Measurements from ENCODE around the gene BNC2. TPM values are rescaled to one million over a fixed set of nuclear protein-coding genes. Genes with fewer than 3 reads are reported as not detected.

The BNC2 gene
- total RNA-seq, 4 donors from 2014 or later: 3.8 to 14.9 (median 8.2) TPM

DNA sequence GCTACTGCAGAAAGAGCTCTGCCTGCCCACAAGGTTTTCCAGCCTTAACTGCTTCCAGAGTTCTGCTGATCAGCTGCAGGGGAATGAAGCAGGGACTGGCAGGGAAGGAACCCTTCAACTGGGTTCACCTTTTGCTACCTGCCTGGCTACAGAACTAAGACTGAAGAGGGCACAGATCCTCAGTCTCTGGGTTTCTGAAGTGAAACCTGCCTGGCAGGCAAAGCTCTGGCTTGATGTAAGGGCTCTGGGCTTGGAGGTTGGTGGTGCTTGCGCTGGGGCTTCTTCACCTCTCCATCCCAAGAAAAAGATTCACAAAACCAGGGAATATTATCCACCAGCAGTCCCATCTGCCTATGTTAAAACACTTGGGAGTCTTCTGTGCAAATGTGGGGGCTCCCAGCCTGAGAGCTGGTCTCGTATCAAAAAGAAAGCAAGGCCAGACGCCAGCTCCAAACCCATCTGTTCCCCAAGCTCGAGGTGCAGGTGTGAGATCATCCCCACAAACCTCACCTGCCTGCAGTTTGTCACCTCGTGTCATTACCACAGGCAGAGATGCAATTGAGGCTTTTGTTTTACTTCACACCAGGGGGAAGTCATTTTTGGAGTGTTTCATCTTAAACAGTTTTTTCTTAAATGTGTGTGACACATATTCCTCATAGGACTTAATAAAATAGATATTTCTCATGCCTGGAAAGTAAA, 58.3 kb downstream of the BNC2 start:
- 79 to 89% methylated on average over 5 of the region's 5 CpGs for WGBS, 2 donors
- intact Hi-C loops (cut with DNase I): no loop called here

DNA sequence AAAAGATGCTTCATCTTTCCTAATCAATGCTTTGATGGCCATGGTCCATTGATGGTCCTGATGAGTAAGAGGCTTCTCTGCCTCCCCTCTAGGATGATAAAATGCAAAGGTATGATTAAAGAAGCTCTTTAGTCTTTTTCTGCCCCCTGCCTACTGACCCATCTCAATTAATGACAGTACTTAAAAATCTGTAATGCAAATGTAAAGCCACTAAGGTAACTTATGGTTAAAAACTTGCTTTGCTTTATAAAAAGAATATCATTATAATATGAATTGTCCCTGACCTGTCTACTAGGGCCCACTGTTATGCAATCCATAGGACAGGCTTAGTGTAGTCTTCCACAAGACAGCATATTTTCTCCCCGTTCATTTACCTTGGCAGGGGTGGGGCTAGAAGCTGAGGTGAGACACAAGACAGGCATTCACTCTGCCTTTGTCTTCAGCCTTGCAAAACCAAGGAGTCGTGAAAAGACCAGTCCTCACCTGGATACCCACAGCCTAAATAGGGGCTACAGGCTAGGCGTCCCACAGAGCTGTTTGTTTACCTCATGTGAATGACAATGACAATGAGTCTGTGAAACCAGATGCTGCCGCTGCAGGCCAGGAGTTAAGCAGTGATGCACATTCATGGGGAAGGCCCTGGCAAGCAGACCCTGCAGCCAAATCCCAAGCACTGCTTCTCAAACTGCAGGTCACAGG, 60.4 kb downstream of the BNC2 start:
- no peak overlapping the region for H3K4me3 ChIP-seq (replicated peaks in 1 of 3)
- no peaks in the 10 kb centered on the region for H3K9me3 ChIP-seq
- 79 to 82% methylated on average over 4 of the region's 4 CpGs for WGBS, 2 donors
- DNase-seq: no peak
- intact Hi-C loops (cut with DNase I): no loop called here
- no peaks in the 10 kb centered on the region for H3K4me1 ChIP-seq
- no peak for TF ChIP-seq POLR2A (IDR thresholded peaks at IDR 0.05)
- TF ChIP-seq, protein P1, sequence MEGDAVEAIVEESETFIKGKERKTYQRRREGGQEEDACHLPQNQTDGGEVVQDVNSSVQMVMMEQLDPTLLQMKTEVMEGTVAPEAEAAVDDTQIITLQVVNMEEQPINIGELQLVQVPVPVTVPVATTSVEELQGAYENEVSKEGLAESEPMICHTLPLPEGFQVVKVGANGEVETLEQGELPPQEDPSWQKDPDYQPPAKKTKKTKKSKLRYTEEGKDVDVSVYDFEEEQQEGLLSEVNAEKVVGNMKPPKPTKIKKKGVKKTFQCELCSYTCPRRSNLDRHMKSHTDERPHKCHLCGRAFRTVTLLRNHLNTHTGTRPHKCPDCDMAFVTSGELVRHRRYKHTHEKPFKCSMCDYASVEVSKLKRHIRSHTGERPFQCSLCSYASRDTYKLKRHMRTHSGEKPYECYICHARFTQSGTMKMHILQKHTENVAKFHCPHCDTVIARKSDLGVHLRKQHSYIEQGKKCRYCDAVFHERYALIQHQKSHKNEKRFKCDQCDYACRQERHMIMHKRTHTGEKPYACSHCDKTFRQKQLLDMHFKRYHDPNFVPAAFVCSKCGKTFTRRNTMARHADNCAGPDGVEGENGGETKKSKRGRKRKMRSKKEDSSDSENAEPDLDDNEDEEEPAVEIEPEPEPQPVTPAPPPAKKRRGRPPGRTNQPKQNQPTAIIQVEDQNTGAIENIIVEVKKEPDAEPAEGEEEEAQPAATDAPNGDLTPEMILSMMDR (IDR thresholded peaks at IDR 0.05): no peak
- no peaks in the 10 kb centered on the region for H3K27me3 ChIP-seq
- H3K27ac ChIP-seq: no peak overlapping the region
- H3K36me3 ChIP-seq: no peaks in the 10 kb centered on the region

More for the DNA sequence above, 58.3 kb downstream of the BNC2 start:
- Histone ChIP-seq H3K36me3 (no peaks in the 10 kb centered on the region), H3K27me3 (no peaks in the 10 kb centered on the region), H3K27ac (no peak overlapping the region), H3K9me3 (no peaks in the 10 kb centered on the region), H3K4me1 (peaks cover 0 to 13% of the 10 kb centered on the region in 2 donors), H3K4me3 (replicated peaks in 1 of 3) (no peak overlapping the region)
- TF ChIP-seq, protein P1 (IDR thresholded peaks at IDR 0.05): no peak
- DNase-seq: no peak

DNA sequence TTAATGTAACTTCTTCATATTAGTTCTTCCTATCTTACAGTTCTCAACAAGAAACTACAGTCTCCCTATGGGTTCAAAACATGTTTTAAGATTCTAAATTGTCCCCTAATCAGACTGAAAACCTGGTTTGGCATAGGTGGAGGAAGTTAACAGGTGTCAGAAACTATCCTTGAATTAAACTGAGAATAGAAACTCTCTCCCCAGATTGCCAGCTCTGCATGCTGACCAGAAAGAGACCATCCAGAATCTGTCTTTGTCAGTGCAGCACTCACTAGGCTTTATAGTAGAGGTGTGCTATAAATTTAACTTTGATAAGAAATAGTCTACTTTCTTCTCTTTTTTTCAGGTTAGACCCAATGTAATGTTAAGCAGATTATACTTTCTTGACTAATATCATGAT, 63.8 kb downstream of the BNC2 start:
- no peaks in the 10 kb centered on the region for H3K27me3 ChIP-seq
- no peaks in the 10 kb centered on the region for H3K36me3 ChIP-seq
- H3K9me3 ChIP-seq: no peaks in the 10 kb centered on the region
- intact Hi-C loops (cut with DNase I): no loop called here
- H3K4me3 ChIP-seq (replicated peaks in 1 of 3): no peak overlapping the region
- no peaks in the 10 kb centered on the region for H3K4me1 ChIP-seq
- H3K27ac ChIP-seq: no peak overlapping the region
- no peak for DNase-seq
- TF ChIP-seq POLR2A (IDR thresholded peaks at IDR 0.05): no peak
- TF ChIP-seq, protein P1 (IDR thresholded peaks at IDR 0.05): no peak

DNA sequence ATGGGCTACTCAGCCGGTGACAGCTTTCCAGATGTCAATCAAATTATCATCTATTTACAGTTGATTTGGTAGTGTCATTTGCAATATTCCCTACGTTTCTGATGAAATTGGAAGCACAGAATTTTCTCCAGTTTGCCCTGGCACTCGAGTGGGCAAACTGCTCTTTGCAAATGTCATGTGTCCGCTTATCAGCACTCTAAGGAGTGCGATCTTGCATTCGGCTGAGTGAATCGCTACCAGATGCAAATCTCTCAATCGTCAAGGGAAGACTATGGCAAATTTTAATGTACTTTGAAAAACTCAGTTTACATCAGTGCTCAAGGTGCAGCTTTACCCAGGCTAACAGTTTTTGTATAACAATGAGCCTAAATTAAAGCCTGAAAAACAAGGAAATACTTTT, 66.8 kb downstream of the BNC2 start:
- no peak for DNase-seq
- Histone ChIP-seq H3K4me3 (replicated peaks in 1 of 3) (no peak overlapping the region), H3K27me3 (no peaks in the 10 kb centered on the region), H3K9me3 (no peaks in the 10 kb centered on the region), H3K4me1 (no peaks in the 10 kb centered on the region), H3K36me3 (no peaks in the 10 kb centered on the region), H3K27ac (no peak overlapping the region)
- 84 to 85% methylated on average over 8 of the region's 8 CpGs for WGBS, 2 donors
- TF ChIP-seq, protein P1 (IDR thresholded peaks at IDR 0.05): no peak
- no peak for TF ChIP-seq POLR2A (IDR thresholded peaks at IDR 0.05)
- intact Hi-C loops (cut with DNase I): no loop called here

DNA sequence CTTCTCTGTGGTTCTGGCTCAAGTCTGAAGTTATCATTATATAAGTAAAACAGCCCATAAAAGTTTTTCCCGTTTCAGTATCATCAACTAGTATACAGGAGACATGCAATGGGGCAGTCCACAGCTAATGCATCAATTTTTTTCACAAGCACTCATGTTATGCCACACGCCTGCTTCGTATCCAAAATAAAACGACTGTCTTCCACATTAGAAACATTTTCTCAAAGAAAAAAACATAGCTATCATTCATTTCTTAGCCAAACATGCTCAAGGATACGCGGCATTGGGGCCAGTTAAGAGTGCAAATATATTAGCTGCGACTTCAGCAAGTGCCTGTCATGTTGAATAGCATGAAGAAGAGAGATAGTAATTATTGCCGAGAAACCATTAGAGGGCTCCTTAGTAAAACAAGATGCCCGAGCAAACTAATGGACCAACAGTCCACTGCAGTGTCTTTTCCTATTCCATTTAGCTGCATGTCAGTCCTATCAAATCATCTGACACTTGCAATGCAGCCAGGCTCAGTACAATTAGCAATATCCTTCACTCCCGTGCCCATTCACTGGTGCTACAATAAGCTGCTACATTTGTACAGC, 68.5 kb downstream of the BNC2 start:
- 62 to 66% methylated on average over 10 of the region's 10 CpGs for WGBS, 2 donors

More for the DNA sequence above, 68.5 kb downstream of the BNC2 start:
- Histone ChIP-seq H3K36me3 (no peaks in the 10 kb centered on the region), H3K4me1 (no peaks in the 10 kb centered on the region), H3K9me3 (no peaks in the 10 kb centered on the region), H3K4me3 (replicated peaks in 1 of 3) (no peak overlapping the region), H3K27ac (no peak overlapping the region), H3K27me3 (no peaks in the 10 kb centered on the region)
- no peak for TF ChIP-seq POLR2A (IDR thresholded peaks at IDR 0.05)
- TF ChIP-seq, protein P1 (IDR thresholded peaks at IDR 0.05): no peak
- DNase-seq: no peak
- intact Hi-C loops (cut with DNase I): no loop called here
